ENCODE data around the gene TCFL5. TPM values are rescaled to one million over a fixed set of nuclear protein-coding genes. Genes with fewer than 3 reads are reported as not detected.
A peak's percentile ranks its signal among the peaks of the same experiment; 100 is the strongest.

TCFL5 gene
- total RNA-seq, 1 donor from 2014 or later: 5.7 TPM

DNA sequence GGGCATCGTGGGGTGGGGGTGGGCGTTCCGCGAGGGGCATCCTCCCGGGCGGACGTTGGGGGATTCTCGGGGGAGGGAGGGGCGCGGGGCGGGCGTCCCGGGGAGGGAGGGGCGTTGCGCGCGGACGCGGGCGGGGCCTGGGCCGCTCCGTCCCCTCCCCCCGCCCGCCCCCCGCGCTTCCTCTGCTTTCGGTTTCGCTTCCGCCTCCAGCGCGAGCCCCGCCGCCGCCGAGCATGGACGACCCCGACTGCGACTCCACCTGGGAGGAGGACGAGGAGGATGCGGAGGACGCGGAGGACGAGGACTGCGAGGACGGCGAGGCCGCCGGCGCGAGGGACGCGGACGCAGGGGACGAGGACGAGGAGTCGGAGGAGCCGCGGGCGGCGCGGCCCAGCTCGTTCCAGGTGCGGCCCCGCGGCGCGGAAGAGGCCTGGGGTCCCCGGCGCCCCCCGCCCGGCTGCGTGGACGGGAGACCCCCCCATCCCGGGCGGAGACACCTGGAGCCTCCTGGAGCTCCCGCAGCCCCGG, 56.9 kb downstream of the TCFL5 start, which contains the start of gene OGFR:
Gene OGFR, plus strand, starts transcription at position 209 of the 528 bp plus-strand sequence. Its CDS starts 25 bp downstream, at position 234.
- TF ChIP-seq, protein P1, sequence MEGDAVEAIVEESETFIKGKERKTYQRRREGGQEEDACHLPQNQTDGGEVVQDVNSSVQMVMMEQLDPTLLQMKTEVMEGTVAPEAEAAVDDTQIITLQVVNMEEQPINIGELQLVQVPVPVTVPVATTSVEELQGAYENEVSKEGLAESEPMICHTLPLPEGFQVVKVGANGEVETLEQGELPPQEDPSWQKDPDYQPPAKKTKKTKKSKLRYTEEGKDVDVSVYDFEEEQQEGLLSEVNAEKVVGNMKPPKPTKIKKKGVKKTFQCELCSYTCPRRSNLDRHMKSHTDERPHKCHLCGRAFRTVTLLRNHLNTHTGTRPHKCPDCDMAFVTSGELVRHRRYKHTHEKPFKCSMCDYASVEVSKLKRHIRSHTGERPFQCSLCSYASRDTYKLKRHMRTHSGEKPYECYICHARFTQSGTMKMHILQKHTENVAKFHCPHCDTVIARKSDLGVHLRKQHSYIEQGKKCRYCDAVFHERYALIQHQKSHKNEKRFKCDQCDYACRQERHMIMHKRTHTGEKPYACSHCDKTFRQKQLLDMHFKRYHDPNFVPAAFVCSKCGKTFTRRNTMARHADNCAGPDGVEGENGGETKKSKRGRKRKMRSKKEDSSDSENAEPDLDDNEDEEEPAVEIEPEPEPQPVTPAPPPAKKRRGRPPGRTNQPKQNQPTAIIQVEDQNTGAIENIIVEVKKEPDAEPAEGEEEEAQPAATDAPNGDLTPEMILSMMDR (conservative IDR thresholded peaks at IDR 0.05; ENCODE audit: low read depth, low read length): no peak
- H3K4me3 ChIP-seq (ENCODE audit: low read depth, low read length): peak within 1 kb of the TSS; percentile 78
- no peak for DNase-seq (ENCODE audit: low read depth)

DNA sequence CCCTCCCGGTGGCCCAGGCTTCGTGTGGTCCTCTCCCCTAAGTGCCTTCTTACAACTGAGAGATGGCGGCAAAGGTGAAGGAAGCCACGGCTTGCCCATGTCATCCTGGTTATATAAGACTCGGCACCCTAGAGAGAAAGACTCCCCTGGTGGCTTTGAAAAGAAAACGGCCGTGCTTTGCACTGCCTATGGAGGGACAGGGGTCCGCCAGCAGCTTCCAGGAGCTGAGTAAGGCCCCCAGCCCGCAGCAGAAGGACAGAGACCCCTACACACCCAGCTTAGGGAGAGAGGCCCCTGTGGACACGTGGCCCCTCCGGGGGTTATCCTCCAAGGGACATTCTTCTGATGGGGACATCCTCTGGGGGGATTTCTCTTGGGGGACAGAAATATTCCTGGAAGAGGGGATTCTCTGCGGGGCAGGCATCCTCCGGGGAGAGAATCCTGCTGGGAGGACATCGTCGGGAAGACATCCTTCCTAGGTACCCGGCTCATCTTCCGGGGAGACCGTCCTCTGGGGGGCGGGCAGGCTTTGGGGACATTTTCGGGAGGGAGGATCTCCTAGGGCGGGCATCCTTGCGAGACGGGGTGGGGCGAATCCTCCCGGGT, 57.5 kb downstream of the TCFL5 start:
- DNase-seq (ENCODE audit: low read depth): no peak
- TF ChIP-seq, protein P1 (conservative IDR thresholded peaks at IDR 0.05; ENCODE audit: low read depth, low read length): no peak
- peak overlapping the region; percentile 78 for H3K4me3 ChIP-seq (ENCODE audit: low read depth, low read length)

DNA sequence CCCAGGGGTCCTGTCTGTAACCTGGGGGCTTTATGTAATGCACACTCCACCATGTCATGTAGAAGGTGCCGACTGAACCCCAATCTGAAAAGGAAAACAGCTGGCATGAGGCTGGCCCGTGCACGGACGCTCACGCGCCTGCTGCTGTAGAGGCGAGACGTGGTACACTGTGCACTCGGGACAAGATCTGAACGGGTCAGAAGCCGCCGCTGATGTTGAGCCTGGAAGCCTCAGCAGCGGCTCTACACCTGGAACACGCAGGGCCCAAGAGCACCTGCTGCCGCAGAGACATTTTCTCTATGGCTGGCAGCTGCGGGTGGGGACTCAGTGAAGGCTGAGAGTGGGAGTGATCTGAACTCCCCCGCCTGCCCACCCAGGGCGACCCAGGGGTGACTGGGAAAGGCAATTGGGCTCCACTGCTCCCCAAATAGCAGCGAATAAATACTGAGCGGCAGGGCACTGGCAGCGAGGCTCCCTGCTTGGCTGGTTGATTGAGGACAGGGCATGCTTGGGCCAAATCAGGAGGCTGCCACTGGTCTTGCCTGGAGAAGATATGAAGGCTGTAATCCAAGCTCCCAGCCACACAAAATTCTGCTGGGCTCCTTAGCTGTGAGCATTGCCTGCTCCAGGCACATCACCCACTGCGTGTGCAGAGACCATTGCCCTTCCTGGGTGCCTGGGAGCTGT, 59.5 kb downstream of the TCFL5 start:
- no peak for DNase-seq (ENCODE audit: low read depth)
- no peak overlapping the region for H3K4me3 ChIP-seq (ENCODE audit: low read depth, low read length)
- TF ChIP-seq, protein P1 (conservative IDR thresholded peaks at IDR 0.05; ENCODE audit: low read depth, low read length): no peak

DNA sequence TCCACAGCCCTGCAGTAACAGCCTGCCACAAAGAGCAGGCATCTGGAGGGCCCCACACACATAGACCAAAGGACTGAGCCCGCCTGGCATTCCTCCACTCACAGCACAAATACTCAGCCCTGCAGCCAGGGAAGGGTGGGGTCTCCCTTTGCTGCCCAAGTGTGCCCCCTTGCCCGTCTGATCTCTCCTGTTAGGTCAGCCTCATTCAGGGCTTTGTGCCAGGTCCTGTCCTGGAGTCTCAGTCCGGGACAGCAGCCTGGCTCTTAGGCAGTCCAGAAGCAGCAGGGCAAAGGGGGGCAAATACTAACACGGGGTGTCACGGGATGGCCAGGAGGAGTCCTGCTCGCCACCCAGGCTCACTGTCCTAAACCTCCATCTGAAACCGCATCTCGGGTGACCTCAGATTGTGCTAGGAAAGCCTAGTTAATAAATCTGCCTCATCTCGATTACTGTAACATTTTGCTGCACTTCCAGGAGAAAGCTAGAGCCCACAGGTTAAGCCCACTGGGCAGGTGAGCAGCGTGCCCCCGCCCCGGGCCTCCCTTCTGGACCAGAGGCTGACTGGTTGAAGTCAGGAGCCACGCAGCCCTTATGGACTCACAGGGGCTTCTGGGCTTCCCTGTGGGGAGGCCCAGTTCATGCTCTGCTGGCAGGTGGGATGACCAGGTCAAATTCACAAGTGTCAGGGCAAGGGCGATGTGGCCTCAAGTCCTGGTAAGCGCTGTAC, 60.2 kb downstream of the TCFL5 start:
- DNase-seq (ENCODE audit: low read depth): no peak
- TF ChIP-seq, protein P1 (conservative IDR thresholded peaks at IDR 0.05; ENCODE audit: low read depth, low read length): no peak
- no peak overlapping the region for H3K4me3 ChIP-seq (ENCODE audit: low read depth, low read length)

DNA sequence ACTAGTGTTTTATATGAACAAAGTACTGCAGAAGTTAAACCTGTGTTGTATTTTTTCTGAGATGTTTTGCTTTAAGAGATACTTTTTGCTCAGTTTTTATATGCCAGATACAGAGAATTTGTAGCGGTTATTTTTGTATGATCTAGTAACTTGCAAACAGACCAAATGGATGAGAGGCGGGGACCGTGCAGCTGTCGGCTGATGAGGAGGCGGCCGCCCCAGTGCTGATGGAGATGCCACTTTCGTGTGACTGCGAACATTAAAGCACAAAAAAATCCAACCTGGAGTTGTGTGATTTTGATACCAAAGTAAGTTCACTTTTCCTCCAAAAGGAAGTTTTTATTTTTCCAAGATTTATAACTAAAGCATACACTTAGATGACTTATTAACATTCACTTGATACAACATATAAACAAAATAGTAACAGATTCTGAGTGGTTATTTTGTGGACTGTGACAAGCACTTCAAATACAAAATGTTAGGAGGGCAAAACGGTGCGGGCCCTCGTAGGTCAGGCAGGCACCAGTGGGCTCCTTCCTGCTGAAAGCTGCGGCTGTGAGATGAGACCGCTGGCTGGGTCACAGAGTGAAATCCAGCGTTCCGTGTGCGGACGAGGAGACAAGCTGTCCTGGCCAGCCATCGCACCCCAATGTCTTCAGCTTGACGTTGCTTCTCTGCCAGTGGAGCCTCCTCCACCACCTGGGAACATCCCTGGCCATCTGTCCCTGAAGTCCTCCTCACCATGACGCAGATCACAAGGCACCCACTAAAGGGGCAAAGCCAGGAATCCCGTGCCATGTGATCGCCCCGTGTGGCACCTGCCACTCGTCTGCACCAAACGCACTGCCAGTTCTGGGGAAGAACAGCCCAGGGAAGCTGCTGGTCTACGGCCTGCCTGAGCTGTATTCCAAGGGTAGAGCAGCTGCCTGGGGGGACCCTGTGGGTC, 61.0 kb downstream of the TCFL5 start:
- no peak for DNase-seq (ENCODE audit: low read depth)
- no peak overlapping the region for H3K4me3 ChIP-seq (ENCODE audit: low read depth, low read length)
- TF ChIP-seq, protein P1 (conservative IDR thresholded peaks at IDR 0.05; ENCODE audit: low read depth, low read length): no peak

DNA sequence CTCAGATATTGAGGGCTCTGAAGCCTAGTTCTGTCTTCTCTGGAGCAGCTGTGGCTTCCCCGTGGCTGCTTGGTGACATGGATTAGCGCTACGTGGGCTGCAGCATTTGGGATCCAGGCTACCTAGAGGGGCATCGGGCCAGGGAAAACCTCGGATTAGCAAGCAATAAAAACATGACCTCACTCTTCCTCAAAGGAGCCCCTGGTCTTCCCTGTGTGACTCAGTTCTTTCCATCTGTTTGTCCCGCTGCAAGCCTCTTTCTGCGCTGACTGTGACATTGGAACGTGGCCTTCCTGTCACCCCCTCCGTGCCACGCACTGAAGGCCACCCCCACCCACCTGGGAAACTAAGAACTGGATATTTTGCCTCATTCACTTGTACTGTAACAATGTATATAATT, 61.7 kb downstream of the TCFL5 start:
- TF ChIP-seq, protein P1 (conservative IDR thresholded peaks at IDR 0.05; ENCODE audit: low read depth, low read length): no peak
- DNase-seq (ENCODE audit: low read depth): no peak
- H3K4me3 ChIP-seq (ENCODE audit: low read depth, low read length): no peak overlapping the region
